ENCODE data around the gene MUSTN1.

- TF ChIP-seq CTCF (IDR thresholded peaks at IDR 0.05) (no peak), POLR2A (IDR thresholded peaks at IDR 0.05) (no peak)
Observed at GRCh38 chr3:52839268-52839575, 4.4 kb upstream of the MUSTN1 start.

All from lower leg skin (tissue), 3 donors.